Measurements from ENCODE around the gene CAPN5.

The CAPN5 gene

GRCh38 chr11:77069969-77070582 is 3.3 kb downstream of the CAPN5 start:
- H3K4me2 ChIP-seq, result no peak overlapping the region
- no peaks in the 10 kb centered on the region for H3K4me1 ChIP-seq (ENCODE audit: low read depth, poor library complexity, severe bottlenecking)
- no peak overlapping the region for H3K4me3 ChIP-seq (IDR thresholded peaks at IDR 0.05; ENCODE audit: insufficient read depth, low read depth, low read length)

GRCh38 chr11:77071077-77071476 is 4.3 kb downstream of the CAPN5 start:
- Histone ChIP-seq H4K20me1 (ENCODE audit: insufficient read depth) (no peaks in the 10 kb centered on the region), H3K4me1 (ENCODE audit: low read depth, poor library complexity, severe bottlenecking) (no peaks in the 10 kb centered on the region), H2AFZ (ENCODE audit: low read depth) (no peak overlapping the region), H3K27me3 (ENCODE audit: insufficient read depth, low read depth) (no peaks in the 10 kb centered on the region; the same call in 1 of the 2 replicates), H3K36me3 (ENCODE audit: insufficient read depth) (no peaks in the 10 kb centered on the region), H3K79me2 (ENCODE audit: insufficient read depth, low read depth) (no peaks in the 10 kb centered on the region), H3K27ac (no peak overlapping the region), H3K9ac (no peak overlapping the region), H3K4me3 (IDR thresholded peaks at IDR 0.05; ENCODE audit: insufficient read depth, low read depth, low read length) (no peak overlapping the region), H3K4me2 (no peak overlapping the region)
- TF ChIP-seq, protein P1, sequence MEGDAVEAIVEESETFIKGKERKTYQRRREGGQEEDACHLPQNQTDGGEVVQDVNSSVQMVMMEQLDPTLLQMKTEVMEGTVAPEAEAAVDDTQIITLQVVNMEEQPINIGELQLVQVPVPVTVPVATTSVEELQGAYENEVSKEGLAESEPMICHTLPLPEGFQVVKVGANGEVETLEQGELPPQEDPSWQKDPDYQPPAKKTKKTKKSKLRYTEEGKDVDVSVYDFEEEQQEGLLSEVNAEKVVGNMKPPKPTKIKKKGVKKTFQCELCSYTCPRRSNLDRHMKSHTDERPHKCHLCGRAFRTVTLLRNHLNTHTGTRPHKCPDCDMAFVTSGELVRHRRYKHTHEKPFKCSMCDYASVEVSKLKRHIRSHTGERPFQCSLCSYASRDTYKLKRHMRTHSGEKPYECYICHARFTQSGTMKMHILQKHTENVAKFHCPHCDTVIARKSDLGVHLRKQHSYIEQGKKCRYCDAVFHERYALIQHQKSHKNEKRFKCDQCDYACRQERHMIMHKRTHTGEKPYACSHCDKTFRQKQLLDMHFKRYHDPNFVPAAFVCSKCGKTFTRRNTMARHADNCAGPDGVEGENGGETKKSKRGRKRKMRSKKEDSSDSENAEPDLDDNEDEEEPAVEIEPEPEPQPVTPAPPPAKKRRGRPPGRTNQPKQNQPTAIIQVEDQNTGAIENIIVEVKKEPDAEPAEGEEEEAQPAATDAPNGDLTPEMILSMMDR (conservative IDR thresholded peaks at IDR 0.05; ENCODE audit: low read depth, low read length), result no peak

More at GRCh38 chr11:77069969-77070582, 3.3 kb downstream of the CAPN5 start:
- H3K36me3 ChIP-seq (ENCODE audit: insufficient read depth), result no peaks in the 10 kb centered on the region
- H3K79me2 ChIP-seq (ENCODE audit: insufficient read depth, low read depth), result no peaks in the 10 kb centered on the region
- H2AFZ ChIP-seq (ENCODE audit: low read depth), result no peak overlapping the region
- TF ChIP-seq, protein P1 (conservative IDR thresholded peaks at IDR 0.05; ENCODE audit: low read depth, low read length), result no peak
- no peak overlapping the region for H3K27ac ChIP-seq
- H3K9ac ChIP-seq, result no peak overlapping the region
- H3K27me3 ChIP-seq (ENCODE audit: insufficient read depth, low read depth), result no peaks in the 10 kb centered on the region; the same call in 1 of the 2 replicates
- no peaks in the 10 kb centered on the region for H4K20me1 ChIP-seq (ENCODE audit: insufficient read depth)

GRCh38 chr11:77071671-77072605 is 5.2 kb downstream of the CAPN5 start:
- Histone ChIP-seq H3K4me1 (ENCODE audit: low read depth, poor library complexity, severe bottlenecking) (no peaks in the 10 kb centered on the region), H3K9ac (no peak overlapping the region), H3K4me2 (no peak overlapping the region), H3K27me3 (ENCODE audit: insufficient read depth, low read depth) (no peaks in the 10 kb centered on the region; the same call in 1 of the 2 replicates), H3K4me3 (IDR thresholded peaks at IDR 0.05; ENCODE audit: insufficient read depth, low read depth, low read length) (no peak overlapping the region), H3K36me3 (ENCODE audit: insufficient read depth) (no peaks in the 10 kb centered on the region), H4K20me1 (ENCODE audit: insufficient read depth) (no peaks in the 10 kb centered on the region), H3K79me2 (ENCODE audit: insufficient read depth, low read depth) (no peaks in the 10 kb centered on the region), H2AFZ (ENCODE audit: low read depth) (no peak overlapping the region), H3K27ac (no peak overlapping the region)
- TF ChIP-seq, protein P1 (conservative IDR thresholded peaks at IDR 0.05; ENCODE audit: low read depth, low read length), result no peak

GRCh38 chr11:77072851-77073327 is 6.1 kb downstream of the CAPN5 start:
- H2AFZ ChIP-seq (ENCODE audit: low read depth), result no peak overlapping the region
- no peaks in the 10 kb centered on the region for H3K4me1 ChIP-seq (ENCODE audit: low read depth, poor library complexity, severe bottlenecking)
- no peaks in the 10 kb centered on the region for H4K20me1 ChIP-seq (ENCODE audit: insufficient read depth)
- TF ChIP-seq, protein P1 (conservative IDR thresholded peaks at IDR 0.05; ENCODE audit: low read depth, low read length), result no peak
- H3K4me3 ChIP-seq (IDR thresholded peaks at IDR 0.05; ENCODE audit: insufficient read depth, low read depth, low read length), result no peak overlapping the region
- no peak overlapping the region for H3K9ac ChIP-seq
- H3K4me2 ChIP-seq, result no peak overlapping the region
- H3K27me3 ChIP-seq (ENCODE audit: insufficient read depth, low read depth), result no peaks in the 10 kb centered on the region; the same call in 1 of the 2 replicates
- H3K27ac ChIP-seq, result no peak overlapping the region
- no peaks in the 10 kb centered on the region for H3K79me2 ChIP-seq (ENCODE audit: insufficient read depth, low read depth)
- no peaks in the 10 kb centered on the region for H3K36me3 ChIP-seq (ENCODE audit: insufficient read depth)

Measured in KMS-11 (cell line).